ENCODE data around the gene CTIF.

The CTIF gene

DNA sequence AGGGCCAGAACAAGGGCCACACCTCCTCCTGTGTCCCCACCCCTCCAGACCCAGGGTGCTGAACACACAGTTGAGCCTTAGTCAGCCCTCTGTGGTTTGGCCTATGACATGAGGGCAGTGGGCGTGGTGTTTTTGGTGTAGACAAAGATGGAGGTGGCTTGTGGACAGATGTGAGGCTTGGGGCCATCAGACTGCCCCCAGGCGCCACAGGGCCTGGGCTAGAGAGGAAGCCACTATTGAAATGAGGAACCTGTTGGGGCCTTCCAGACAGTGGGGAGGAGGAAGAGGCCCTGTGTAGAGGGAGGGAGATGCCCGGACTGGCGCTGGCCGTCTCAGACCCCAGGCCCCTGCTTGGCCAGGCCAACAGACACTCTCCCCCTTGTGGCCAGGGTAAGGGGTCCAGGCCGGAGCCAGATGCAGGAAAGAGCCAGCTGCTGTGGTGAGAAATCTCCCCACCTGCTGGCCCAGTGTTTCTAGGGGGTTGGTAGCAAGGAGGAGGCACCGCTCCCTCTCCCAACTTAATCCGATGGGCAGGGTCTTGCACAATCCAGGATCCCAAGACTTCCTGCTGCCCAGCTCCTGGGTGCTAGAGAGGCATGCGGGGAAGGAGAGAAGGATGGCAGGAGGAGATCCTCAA, 358.2 kb downstream of the CTIF start:
- peak; percentile 69 for DNase-seq

- no peak for DNase-seq
These were observed 358.7 kb downstream of the CTIF start for GRCh38 chr18:48897531-48897930.

DNA sequence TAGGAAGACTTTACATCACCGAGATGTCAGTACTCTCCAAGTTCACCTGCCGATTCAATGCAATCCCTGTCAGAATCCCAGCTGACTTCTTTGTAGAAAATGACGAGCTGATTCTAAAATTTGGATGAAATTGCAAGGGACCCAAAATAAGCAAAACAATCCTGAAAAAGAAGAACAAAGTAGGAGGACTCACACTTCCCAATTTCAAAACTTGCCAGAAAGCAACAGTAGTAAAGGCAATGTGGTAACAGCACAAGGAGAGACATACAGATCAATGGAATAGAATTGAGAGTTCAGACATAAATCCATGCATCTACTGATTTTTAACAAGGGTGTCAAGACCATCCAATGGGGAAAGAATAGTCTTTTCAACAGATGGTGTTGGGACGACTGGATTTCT, 359.7 kb downstream of the CTIF start:
- DNase-seq, result no peak

DNA sequence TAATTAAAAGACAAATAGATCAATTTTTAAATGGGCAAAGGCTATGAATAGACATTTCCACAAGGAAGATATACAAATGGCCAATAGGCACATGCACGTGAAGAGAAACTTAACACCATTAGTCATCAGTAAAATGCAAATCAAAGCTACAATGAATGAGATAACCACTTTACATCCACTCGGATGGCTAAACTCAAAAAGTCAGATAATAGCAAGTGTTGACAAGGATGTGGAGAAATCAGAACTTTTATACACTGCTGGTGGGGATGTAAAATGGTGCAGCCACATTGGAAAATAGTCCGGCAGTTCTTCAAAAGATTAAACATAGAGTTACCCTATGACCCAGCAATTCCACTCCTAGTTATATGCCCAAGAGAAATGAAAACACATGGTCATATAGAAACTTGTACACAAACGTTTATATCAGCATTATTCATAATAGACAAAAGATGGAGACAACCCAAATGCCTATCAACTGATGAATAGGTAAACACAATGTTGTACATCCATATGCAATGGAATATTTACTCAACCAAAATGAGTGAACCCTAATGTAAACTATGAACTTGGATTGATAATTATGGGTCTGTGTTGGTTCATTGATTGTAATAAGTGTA, 360.8 kb downstream of the CTIF start:
- DNase-seq, result no peak

GRCh38 chr18:48900469-48900868, 361.6 kb downstream of the CTIF start:
- DNase-seq, result no peak

DNA sequence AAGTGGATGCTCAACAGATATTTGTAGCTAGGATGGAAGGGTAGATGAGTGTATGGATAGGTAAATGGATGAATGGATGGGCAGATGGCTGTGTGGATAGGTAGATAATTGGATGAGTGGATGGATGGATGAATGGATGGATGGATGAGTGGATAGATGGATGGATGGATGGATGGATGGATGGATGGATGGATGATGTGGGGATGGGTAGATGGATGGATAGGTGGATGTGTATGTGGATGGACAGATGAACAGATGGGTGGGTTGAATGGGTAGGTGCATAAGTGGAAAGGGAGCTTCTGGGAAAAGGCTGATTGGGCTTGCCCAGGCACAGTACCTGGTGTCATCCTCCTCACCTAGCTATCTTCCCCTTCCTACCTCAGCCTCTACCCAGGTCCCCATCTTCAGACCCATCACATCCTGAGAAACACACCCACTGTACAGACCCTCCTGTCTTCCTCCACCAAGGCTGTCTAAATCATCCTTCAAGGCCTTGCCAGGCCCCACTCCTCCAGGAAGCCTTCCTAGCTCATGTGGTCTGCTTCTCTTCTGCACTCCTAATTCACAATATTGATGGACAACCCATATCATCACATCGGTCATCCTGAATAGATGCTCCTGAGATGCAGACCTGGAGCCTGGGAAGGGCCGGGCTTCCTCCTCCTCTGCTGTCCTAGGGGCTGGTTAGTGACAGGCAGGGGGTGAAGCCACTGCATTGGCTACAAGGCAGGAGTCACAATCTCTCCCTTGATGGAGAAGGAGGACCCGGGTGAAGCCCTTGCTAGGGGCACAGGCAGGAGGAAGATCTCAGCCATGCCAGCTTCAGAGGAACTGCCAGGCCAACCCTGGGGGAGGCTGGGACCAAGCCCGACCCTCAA, 362.6 kb downstream of the CTIF start:
- no peak for DNase-seq

DNA sequence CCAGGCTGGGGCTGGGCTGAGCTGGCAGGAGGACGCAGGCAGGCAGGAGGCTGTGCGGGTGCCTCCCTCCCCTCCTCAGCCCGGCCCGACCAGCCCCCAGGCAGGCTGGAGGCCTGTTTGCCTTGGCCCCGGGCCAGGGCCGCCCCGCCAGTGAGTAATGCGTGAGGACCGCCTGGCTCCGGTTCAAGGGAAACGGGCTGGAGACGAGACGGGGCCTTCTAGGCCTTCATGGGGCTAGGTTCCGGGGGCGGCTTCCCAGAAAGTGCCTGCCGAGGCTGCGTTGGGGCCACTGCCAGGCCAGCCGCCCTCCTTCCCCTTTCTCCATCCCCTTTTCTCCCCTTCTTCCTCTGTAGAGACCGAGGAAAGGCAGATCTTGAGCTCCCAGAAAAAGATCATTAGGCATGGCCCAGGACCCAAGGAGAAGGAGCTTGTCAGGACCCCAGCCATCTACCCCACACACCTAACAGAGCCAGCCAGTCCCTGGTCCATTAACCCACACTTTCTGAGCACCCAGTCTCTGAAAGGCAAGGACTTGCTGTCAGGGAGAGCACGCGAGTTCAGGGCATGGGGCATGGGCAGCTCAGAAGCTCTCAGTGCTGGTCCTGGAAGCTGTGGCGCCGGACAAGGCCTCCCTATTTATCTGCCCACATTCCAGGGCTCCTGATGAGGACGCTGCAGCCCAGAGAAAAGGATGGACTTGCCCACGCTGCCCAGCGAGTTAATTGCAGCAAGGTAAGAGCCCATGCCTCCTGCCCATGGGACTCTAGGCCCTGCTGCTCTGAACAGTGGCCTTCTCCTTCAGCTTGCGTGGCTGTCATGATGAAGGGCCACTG, 363.4 kb downstream of the CTIF start:
- DNase-seq, result no peak

- DNase-seq, result no peak
These were observed 364.2 kb downstream of the CTIF start for GRCh38 chr18:48902856-48903601.

DNA sequence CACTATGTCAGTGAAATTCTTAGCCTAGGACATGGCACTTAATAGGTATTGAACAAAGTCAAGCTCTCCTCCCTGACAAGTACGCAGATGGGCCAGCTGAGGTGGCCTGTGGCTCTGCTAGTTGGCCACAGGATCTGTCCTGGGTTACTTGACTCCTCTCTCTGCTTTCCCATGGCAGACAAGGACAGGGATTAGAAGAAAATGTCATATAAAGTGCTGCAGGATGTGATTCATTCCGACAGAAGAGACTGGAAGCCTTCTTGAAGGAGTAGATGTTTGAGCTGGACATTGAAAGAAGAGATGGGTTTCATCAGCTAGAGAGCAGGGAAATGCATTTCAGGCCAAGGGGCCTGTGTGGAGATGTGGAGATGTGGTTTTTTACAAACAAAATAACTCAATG, 365.3 kb downstream of the CTIF start:
- DNase-seq, result no peak

GRCh38 chr18:48904847-48905394, 366.1 kb downstream of the CTIF start:
- DNase-seq, result no peak

GRCh38 chr18:48905513-48905912, 366.7 kb downstream of the CTIF start:
- DNase-seq, result no peak

GRCh38 chr18:48908916-48909315, 370.1 kb downstream of the CTIF start:
- DNase-seq, result no peak

GRCh38 chr18:48909721-48910120, 370.9 kb downstream of the CTIF start:
- DNase-seq, result no peak

DNA sequence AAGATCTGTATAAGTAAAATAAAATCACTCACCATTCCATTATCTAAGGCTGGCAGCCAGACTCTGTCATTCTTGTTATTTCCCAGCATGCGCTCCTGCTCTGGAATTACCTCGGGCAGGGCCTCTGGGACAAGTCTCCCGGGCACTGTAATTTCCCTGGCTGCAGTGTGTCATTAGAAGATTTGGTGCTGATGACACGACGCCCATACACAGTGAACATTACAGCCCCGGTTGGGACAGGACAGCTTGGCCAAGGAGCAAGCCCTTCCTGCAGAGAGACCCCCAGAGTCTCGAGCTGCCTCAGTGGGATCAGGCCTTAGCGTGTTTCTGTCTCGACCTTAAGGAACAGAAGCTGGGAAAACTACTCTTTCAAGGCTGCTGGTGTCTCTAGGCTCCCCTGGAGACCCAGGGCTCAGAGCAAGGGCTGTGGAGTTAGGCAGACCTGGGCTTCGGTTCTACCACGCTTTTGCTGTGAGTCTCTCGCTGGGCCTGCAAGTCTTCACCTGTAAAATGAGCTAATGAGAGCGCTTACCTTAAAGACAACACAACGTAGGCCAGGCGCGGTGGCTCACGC, 372.2 kb downstream of the CTIF start:
- DNase-seq, result no peak

Data from SIG-M5 (cell line).